ENCODE results near the gene CNNM2. TPM values are rescaled to one million over a fixed set of nuclear protein-coding genes. Genes with fewer than 3 reads are reported as not detected.

CNNM2 gene
- total RNA-seq, 1 donor from 2014 or later = 12.5 TPM

- Mint-ChIP-seq H3K36me3 (no peaks in the 10 kb centered on the region), H3K4me3 (no peak overlapping the region), H3K27me3 (ENCODE audit: low read depth) (no peaks in the 10 kb centered on the region), H3K9me3 (no peaks in the 10 kb centered on the region), H3K27ac (no peak overlapping the region), H3K4me1 (peaks cover 4% of the 10 kb centered on the region)
- DNase-seq (ENCODE audit: low spot score in 2 of 2, unreplicated experiment in 2 of 2) = no peak
- no peak for TF ChIP-seq CTCF (IDR thresholded peaks at IDR 0.05; ENCODE audit: unreplicated experiment)
Observed at GRCh38 chr10:103021900-103022293, 103.8 kb downstream of the CNNM2 start.

GRCh38 chr10:103025696-103026095, 107.6 kb downstream of the CNNM2 start:
- no peak for DNase-seq (ENCODE audit: low spot score in 2 of 2, unreplicated experiment in 2 of 2)
- H3K27me3 Mint-ChIP-seq (ENCODE audit: low read depth) = no peaks in the 10 kb centered on the region
- TF ChIP-seq CTCF (IDR thresholded peaks at IDR 0.05; ENCODE audit: unreplicated experiment) = no peak
- H3K27ac Mint-ChIP-seq = no peak overlapping the region
- H3K36me3 Mint-ChIP-seq = peaks cover 2% of the 10 kb centered on the region
- peaks cover 4% of the 10 kb centered on the region for H3K4me1 Mint-ChIP-seq
- H3K4me3 Mint-ChIP-seq = no peak overlapping the region
- peaks cover 3% of the 10 kb centered on the region for H3K9me3 Mint-ChIP-seq

GRCh38 chr10:103038570-103038969, 120.5 kb downstream of the CNNM2 start:
- no peak for TF ChIP-seq CTCF (IDR thresholded peaks at IDR 0.05; ENCODE audit: unreplicated experiment)
- Mint-ChIP-seq H3K4me3 (no peak overlapping the region), H3K27ac (no peak overlapping the region), H3K4me1 (no peaks in the 10 kb centered on the region), H3K27me3 (ENCODE audit: low read depth) (no peaks in the 10 kb centered on the region), H3K36me3 (no peaks in the 10 kb centered on the region), H3K9me3 (no peaks in the 10 kb centered on the region)
- DNase-seq (ENCODE audit: low spot score in 2 of 2, unreplicated experiment in 2 of 2) = no peak

- peaks cover 9% of the 10 kb centered on the region for H3K4me1 Mint-ChIP-seq
- no peak for TF ChIP-seq CTCF (IDR thresholded peaks at IDR 0.05; ENCODE audit: unreplicated experiment)
- no peaks in the 10 kb centered on the region for H3K9me3 Mint-ChIP-seq
- H3K36me3 Mint-ChIP-seq = no peaks in the 10 kb centered on the region
- no peak overlapping the region for H3K4me3 Mint-ChIP-seq
- no peak overlapping the region for H3K27ac Mint-ChIP-seq
- no peak for DNase-seq (ENCODE audit: low spot score in 2 of 2, unreplicated experiment in 2 of 2)
- no peaks in the 10 kb centered on the region for H3K27me3 Mint-ChIP-seq (ENCODE audit: low read depth)
Observed at GRCh38 chr10:103040418-103040817, 122.3 kb downstream of the CNNM2 start.

GRCh38 chr10:103041391-103041790, 123.3 kb downstream of the CNNM2 start:
- no peak overlapping the region for H3K4me3 Mint-ChIP-seq
- H3K27me3 Mint-ChIP-seq (ENCODE audit: low read depth) = no peaks in the 10 kb centered on the region
- no peaks in the 10 kb centered on the region for H3K36me3 Mint-ChIP-seq
- no peak overlapping the region for H3K27ac Mint-ChIP-seq
- no peak for DNase-seq (ENCODE audit: low spot score in 2 of 2, unreplicated experiment in 2 of 2)
- H3K4me1 Mint-ChIP-seq = peaks cover 9% of the 10 kb centered on the region
- no peak for TF ChIP-seq CTCF (IDR thresholded peaks at IDR 0.05; ENCODE audit: unreplicated experiment)
- no peaks in the 10 kb centered on the region for H3K9me3 Mint-ChIP-seq

- TF ChIP-seq CTCF (IDR thresholded peaks at IDR 0.05; ENCODE audit: unreplicated experiment) = no peak
- H3K4me1 Mint-ChIP-seq = peaks cover 9% of the 10 kb centered on the region
- no peaks in the 10 kb centered on the region for H3K36me3 Mint-ChIP-seq
- H3K4me3 Mint-ChIP-seq = no peak overlapping the region
- no peaks in the 10 kb centered on the region for H3K27me3 Mint-ChIP-seq (ENCODE audit: low read depth)
- DNase-seq (ENCODE audit: low spot score in 2 of 2, unreplicated experiment in 2 of 2) = no peak
- H3K27ac Mint-ChIP-seq = no peak overlapping the region
- no peaks in the 10 kb centered on the region for H3K9me3 Mint-ChIP-seq
Observed at GRCh38 chr10:103042129-103042528, 124.0 kb downstream of the CNNM2 start.
